Testis (tissue), 2 donors: ENCODE data around the gene BIN1.

Experiments used
- CTCF ChIP-seq, 3 experiments: fragments of 450-650 bp in 2 of 3; fragments of 200-600 bp in 1 of 3; sonication (generic) in 1 of 3; IDR thresholded peaks; one replicate each; pipeline ENCODE4 v1.5.1; 2016 to 2019; ENCODE audit warnings: antibody characterized with exemption in 3 of 3, mild to moderate bottlenecking in 2 of 3, moderate library complexity in 1 of 3
- POLR2A ChIP-seq: fragments of 450-650 bp; IDR thresholded peaks from one replicate; pipeline ENCODE4 v1.6.1; 2017; ENCODE audit warnings: antibody characterized with exemption, mild to moderate bottlenecking, moderate library complexity

GRCh38 chr2:127069003-127069402 is 38.0 kb downstream of the BIN1 start:
- TF ChIP-seq CTCF (IDR thresholded peaks at IDR 0.05) (no peak), POLR2A (no peak)
